WTC11 (cell line): ENCODE results near the gene CHAC1. TPM values are rescaled to one million over a fixed set of nuclear protein-coding genes. Genes with fewer than 3 reads are reported as not detected.

Experiments
- ATAC-seq: fragments of 200-7000 bp; cut with Tn5 transposase; 2 replicates; pipeline ENCODE4 v1.10.0; 2021; ENCODE audit warnings: mild to moderate bottlenecking, moderate library complexity
- CTCF ChIA-PET: fragments of 300-600 bp; sonication (Branson Sonifier 250); formaldehyde crosslinking; loops from one replicate; lab custom pipeline; 2021; ENCODE audit warnings: antibody characterized with exemption; lab: Charles Lee
- POLR2A ChIA-PET: fragments of 350-600 bp; sonication (Branson Sonifier 250); formaldehyde crosslinking; loops from one replicate; lab custom pipeline; 2021; ENCODE audit warnings: antibody characterized with exemption; lab: Charles Lee
- DNase-seq: peaks from one replicate; pipeline ENCODE4 v3.0.0; 2021; ENCODE audit warnings: low spot score
- H3K27ac Mint-ChIP-seq: 2 replicates; pipeline ENCODE4 v1.8.0; 2021; ENCODE audit warnings: mixed read lengths
- H3K27me3 Mint-ChIP-seq: 2 replicates; pipeline ENCODE4 v1.8.0; 2021; ENCODE audit warnings: low read depth, mild to moderate bottlenecking, moderate library complexity, mixed read lengths
- H3K36me3 Mint-ChIP-seq: 2 replicates; pipeline ENCODE4 v1.8.0; 2021; ENCODE audit warnings: mixed read lengths
- H3K4me1 Mint-ChIP-seq: 2 replicates; pipeline ENCODE4 v1.8.0; 2022; ENCODE audit warnings: mixed read lengths
- H3K4me3 Mint-ChIP-seq: 2 replicates; pipeline ENCODE4 v1.8.0; 2021; ENCODE audit warnings: mild to moderate bottlenecking, moderate library complexity, mixed read lengths
- H3K9me3 Mint-ChIP-seq: 2 replicates; pipeline ENCODE4 v1.8.0; 2021; ENCODE audit warnings: mixed read lengths
- EMX1 ChIP-seq: fragments of 250-450 bp; sonication (Bioruptor Pico); IDR thresholded peaks from 2 replicates; pipeline ENCODE4 v1.8.0; 2021; ENCODE audit warnings: mild to moderate bottlenecking
- ESRRA ChIP-seq: sonication (generic); formaldehyde crosslinking; IDR thresholded peaks from 2 replicates; pipeline ENCODE4 v1.8.1; 2022; ENCODE audit warnings: mild to moderate bottlenecking, missing genetic modification reagents, borderline replicate concordance
- GRHL2 ChIP-seq: fragments of 250-450 bp; sonication (Bioruptor Pico); IDR thresholded peaks from 2 replicates; pipeline ENCODE4 v1.8.0; 2022; ENCODE audit warnings: mild to moderate bottlenecking, moderate library complexity; ENCODE audit not compliant: insufficient replicate concordance, severe bottlenecking
- IRF2 ChIP-seq: sonication (generic); formaldehyde crosslinking; IDR thresholded peaks from 2 replicates; pipeline ENCODE4 v1.8.0; 2022; ENCODE audit warnings: low read depth, missing genetic modification reagents, borderline replicate concordance
- MYBL2 ChIP-seq: sonication (generic); formaldehyde crosslinking; IDR thresholded peaks from 2 replicates; pipeline ENCODE4 v1.8.1; 2023; ENCODE audit warnings: mild to moderate bottlenecking, moderate library complexity, missing genetic modification reagents
- NFE2L1 ChIP-seq: sonication (generic); formaldehyde crosslinking; IDR thresholded peaks from 2 replicates; pipeline ENCODE4 v1.8.1; 2023; ENCODE audit warnings: missing genetic modification reagents
- NFYB ChIP-seq: sonication (generic); formaldehyde crosslinking; conservative IDR thresholded peaks from 2 replicates; pipeline ENCODE4 v1.8.0; 2022; ENCODE audit warnings: low read depth, missing genetic modification reagents
- OVOL2 ChIP-seq: fragments of 250-450 bp; sonication (Bioruptor Pico); IDR thresholded peaks from 2 replicates; pipeline ENCODE4 v1.9.0; 2021; ENCODE audit warnings: mild to moderate bottlenecking, borderline replicate concordance
- RELA ChIP-seq: sonication (generic); formaldehyde crosslinking; IDR thresholded peaks from 2 replicates; pipeline ENCODE4 v1.8.1; 2022; ENCODE audit warnings: missing genetic modification reagents, mild to moderate bottlenecking, borderline replicate concordance
- STAT6 ChIP-seq: sonication (generic); formaldehyde crosslinking; conservative IDR thresholded peaks from 2 replicates; pipeline ENCODE4 v1.8.1; 2023; ENCODE audit warnings: mild to moderate bottlenecking, low read depth, missing genetic modification reagents, moderate library complexity
- ZNF121 ChIP-seq: sonication (generic); formaldehyde crosslinking; IDR thresholded peaks from 2 replicates; pipeline ENCODE4 v1.8.0; 2023; ENCODE audit warnings: missing genetic modification reagents
- ZNF232 ChIP-seq: sonication (generic); formaldehyde crosslinking; IDR thresholded peaks from 2 replicates; pipeline ENCODE4 v1.8.0; 2022; ENCODE audit warnings: mild to moderate bottlenecking, missing genetic modification reagents
- ZNF263 ChIP-seq: sonication (generic); formaldehyde crosslinking; IDR thresholded peaks from 2 replicates; pipeline ENCODE4 v1.8.1; 2022; ENCODE audit warnings: low read depth, mild to moderate bottlenecking, moderate library complexity, missing genetic modification reagents
- total RNA-seq: library from RNA; stranded (reverse); gene quantifications from 3 replicates; pipeline ENCODE4 v1.2.3, GENCODE V29; 2021
- TF ChIP-seq, protein P1 (sequence below): fragments of 250-450 bp; sonication (Bioruptor Pico); IDR thresholded peaks from 2 replicates; pipeline ENCODE4 v1.9.0; 2021; ENCODE audit warnings: moderate library complexity, mild to moderate bottlenecking, inconsistent platforms, borderline replicate concordance
- TF ChIP-seq, protein P2 (sequence below): fragments of 250-450 bp; sonication (Bioruptor Pico); IDR thresholded peaks from 2 replicates; pipeline ENCODE4 v1.9.0; 2021; ENCODE audit warnings: mild to moderate bottlenecking, borderline replicate concordance
- TF ChIP-seq, protein P3 (sequence below): fragments of 200-600 bp; IDR thresholded peaks from 2 replicates; pipeline ENCODE4 v1.8.0; 2022; ENCODE audit warnings: antibody characterized with exemption

The CHAC1 gene
- total RNA-seq, 1 experiment from 2014 or later = 31.0 TPM

GRCh38 chr15:40995656-40996055 is 42.4 kb downstream of the CHAC1 start:
- Mint-ChIP-seq H3K27ac (no peak overlapping the region), H3K4me3 (no peak overlapping the region)
- CTCF ChIA-PET = no interaction called here

GRCh38 chr15:40999190-40999589 is 45.9 kb downstream of the CHAC1 start:
- Mint-ChIP-seq H3K9me3 (no peaks in the 10 kb centered on the region), H3K27ac (no peak overlapping the region), H3K4me1 (no peaks in the 10 kb centered on the region), H3K4me3 (no peak overlapping the region), H3K27me3 (no peaks in the 10 kb centered on the region), H3K36me3 (peaks cover 32% of the 10 kb centered on the region)
- no peak for ATAC-seq
- TF ChIP-seq STAT6 (CRISPR knock-in tag) = no peak
- no peak for TF ChIP-seq ZNF232 (CRISPR knock-in tag)
- TF ChIP-seq IRF2 (CRISPR knock-in tag) = no peak
- TF ChIP-seq MYBL2 (CRISPR knock-in tag) = no peak
- no peak for TF ChIP-seq ZNF121 (CRISPR knock-in tag)
- TF ChIP-seq RELA (CRISPR knock-in tag) = no peak
- TF ChIP-seq, protein P1, sequence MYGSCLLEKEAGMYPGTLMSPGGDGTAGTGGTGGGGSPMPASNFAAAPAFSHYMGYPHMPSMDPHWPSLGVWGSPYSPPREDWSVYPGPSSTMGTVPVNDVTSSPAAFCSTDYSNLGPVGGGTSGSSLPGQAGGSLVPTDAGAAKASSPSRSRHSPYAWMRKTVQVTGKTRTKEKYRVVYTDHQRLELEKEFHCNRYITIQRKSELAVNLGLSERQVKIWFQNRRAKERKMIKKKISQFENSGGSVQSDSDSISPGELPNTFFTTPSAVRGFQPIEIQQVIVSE (CRISPR knock-in tag) = no peak
- TF ChIP-seq EMX1 (CRISPR knock-in tag) = no peak
- TF ChIP-seq ZNF263 = no peak
- no peak for TF ChIP-seq OVOL2 (CRISPR knock-in tag)
- TF ChIP-seq, protein P2, sequence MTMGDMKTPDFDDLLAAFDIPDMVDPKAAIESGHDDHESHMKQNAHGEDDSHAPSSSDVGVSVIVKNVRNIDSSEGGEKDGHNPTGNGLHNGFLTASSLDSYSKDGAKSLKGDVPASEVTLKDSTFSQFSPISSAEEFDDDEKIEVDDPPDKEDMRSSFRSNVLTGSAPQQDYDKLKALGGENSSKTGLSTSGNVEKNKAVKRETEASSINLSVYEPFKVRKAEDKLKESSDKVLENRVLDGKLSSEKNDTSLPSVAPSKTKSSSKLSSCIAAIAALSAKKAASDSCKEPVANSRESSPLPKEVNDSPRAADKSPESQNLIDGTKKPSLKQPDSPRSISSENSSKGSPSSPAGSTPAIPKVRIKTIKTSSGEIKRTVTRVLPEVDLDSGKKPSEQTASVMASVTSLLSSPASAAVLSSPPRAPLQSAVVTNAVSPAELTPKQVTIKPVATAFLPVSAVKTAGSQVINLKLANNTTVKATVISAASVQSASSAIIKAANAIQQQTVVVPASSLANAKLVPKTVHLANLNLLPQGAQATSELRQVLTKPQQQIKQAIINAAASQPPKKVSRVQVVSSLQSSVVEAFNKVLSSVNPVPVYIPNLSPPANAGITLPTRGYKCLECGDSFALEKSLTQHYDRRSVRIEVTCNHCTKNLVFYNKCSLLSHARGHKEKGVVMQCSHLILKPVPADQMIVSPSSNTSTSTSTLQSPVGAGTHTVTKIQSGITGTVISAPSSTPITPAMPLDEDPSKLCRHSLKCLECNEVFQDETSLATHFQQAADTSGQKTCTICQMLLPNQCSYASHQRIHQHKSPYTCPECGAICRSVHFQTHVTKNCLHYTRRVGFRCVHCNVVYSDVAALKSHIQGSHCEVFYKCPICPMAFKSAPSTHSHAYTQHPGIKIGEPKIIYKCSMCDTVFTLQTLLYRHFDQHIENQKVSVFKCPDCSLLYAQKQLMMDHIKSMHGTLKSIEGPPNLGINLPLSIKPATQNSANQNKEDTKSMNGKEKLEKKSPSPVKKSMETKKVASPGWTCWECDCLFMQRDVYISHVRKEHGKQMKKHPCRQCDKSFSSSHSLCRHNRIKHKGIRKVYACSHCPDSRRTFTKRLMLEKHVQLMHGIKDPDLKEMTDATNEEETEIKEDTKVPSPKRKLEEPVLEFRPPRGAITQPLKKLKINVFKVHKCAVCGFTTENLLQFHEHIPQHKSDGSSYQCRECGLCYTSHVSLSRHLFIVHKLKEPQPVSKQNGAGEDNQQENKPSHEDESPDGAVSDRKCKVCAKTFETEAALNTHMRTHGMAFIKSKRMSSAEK (CRISPR knock-in tag) = no peak
- CTCF ChIA-PET = interaction anchor here (1.1 kb wide), 1 partner anchor 68 kb away, joined by 3 read pairs; no protein-coding TSS in a partner anchor
- POLR2A ChIA-PET = no interaction called here
- DNase-seq = no peak

More at GRCh38 chr15:40995656-40996055, 42.4 kb downstream of the CHAC1 start:
- Mint-ChIP-seq H3K36me3 (peaks cover 40% of the 10 kb centered on the region), H3K4me1 (peaks cover 9% of the 10 kb centered on the region), H3K9me3 (no peaks in the 10 kb centered on the region), H3K27me3 (no peaks in the 10 kb centered on the region)
- POLR2A ChIA-PET = no interaction called here
- DNase-seq (no peak), ATAC-seq (no peak)
- TF ChIP-seq ESRRA (CRISPR knock-in tag) (no peak), NFE2L1 (CRISPR knock-in tag) (no peak), ZNF121 (CRISPR knock-in tag) (no peak), GRHL2 (CRISPR knock-in tag) (no peak), NFYB (CRISPR knock-in tag) (no peak)
- TF ChIP-seq, protein P3, sequence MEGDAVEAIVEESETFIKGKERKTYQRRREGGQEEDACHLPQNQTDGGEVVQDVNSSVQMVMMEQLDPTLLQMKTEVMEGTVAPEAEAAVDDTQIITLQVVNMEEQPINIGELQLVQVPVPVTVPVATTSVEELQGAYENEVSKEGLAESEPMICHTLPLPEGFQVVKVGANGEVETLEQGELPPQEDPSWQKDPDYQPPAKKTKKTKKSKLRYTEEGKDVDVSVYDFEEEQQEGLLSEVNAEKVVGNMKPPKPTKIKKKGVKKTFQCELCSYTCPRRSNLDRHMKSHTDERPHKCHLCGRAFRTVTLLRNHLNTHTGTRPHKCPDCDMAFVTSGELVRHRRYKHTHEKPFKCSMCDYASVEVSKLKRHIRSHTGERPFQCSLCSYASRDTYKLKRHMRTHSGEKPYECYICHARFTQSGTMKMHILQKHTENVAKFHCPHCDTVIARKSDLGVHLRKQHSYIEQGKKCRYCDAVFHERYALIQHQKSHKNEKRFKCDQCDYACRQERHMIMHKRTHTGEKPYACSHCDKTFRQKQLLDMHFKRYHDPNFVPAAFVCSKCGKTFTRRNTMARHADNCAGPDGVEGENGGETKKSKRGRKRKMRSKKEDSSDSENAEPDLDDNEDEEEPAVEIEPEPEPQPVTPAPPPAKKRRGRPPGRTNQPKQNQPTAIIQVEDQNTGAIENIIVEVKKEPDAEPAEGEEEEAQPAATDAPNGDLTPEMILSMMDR = no peak
